Measurements from ENCODE around the gene ACSL3. TPM values are rescaled to one million over a fixed set of nuclear protein-coding genes. Genes with fewer than 3 reads are reported as not detected.

ACSL3 gene
- total RNA-seq, 1 experiment from 2014 or later = 100 TPM

GRCh38 chr2:222992137-222992536, 131.3 kb downstream of the ACSL3 start:
- ATAC-seq (no peak), DNase-seq (ENCODE audit: low spot score) (no peak)
- Mint-ChIP-seq H3K27me3 (ENCODE audit: low read depth) (no peaks in the 10 kb centered on the region; the same call in none of the 2 replicates), H3K27ac (no peak overlapping the region), H3K4me1 (no peaks in the 10 kb centered on the region), H3K9me3 (peaks cover 26% of the 10 kb centered on the region), H3K36me3 (peaks cover 21% of the 10 kb centered on the region), H3K4me3 (no peak overlapping the region)
- TF ChIP-seq ZNF423 (CRISPR knock-in tag; IDR thresholded peaks at IDR 0.05) (no peak), ATF6 (CRISPR knock-in tag; IDR thresholded peaks at IDR 0.05) (no peak), CREB1 (CRISPR knock-in tag; IDR thresholded peaks at IDR 0.05) (no peak), AR (CRISPR knock-in tag; IDR thresholded peaks at IDR 0.05) (no peak), MLX (CRISPR knock-in tag; IDR thresholded peaks at IDR 0.05) (no peak), CREM (CRISPR knock-in tag; IDR thresholded peaks at IDR 0.05) (no peak), ATF1 (CRISPR knock-in tag; IDR thresholded peaks at IDR 0.05) (no peak), ZNF232 (CRISPR knock-in tag; IDR thresholded peaks at IDR 0.05) (no peak), ZNF396 (CRISPR knock-in tag; IDR thresholded peaks at IDR 0.05; ENCODE audit: borderline replicate concordance) (no peak), TP53 (CRISPR knock-in tag; IDR thresholded peaks at IDR 0.05) (no peak), TEAD4 (CRISPR knock-in tag; IDR thresholded peaks at IDR 0.05) (no peak), SP1 (CRISPR knock-in tag; conservative IDR thresholded peaks at IDR 0.05) (no peak), ZMAT4 (CRISPR knock-in tag; IDR thresholded peaks at IDR 0.05) (no peak), PREB (CRISPR knock-in tag; IDR thresholded peaks at IDR 0.05; ENCODE audit: borderline replicate concordance) (no peak), FOXJ3 (CRISPR knock-in tag; IDR thresholded peaks at IDR 0.05; ENCODE audit: borderline replicate concordance) (no peak), SOX15 (CRISPR knock-in tag; IDR thresholded peaks at IDR 0.05) (no peak), E2F4 (CRISPR knock-in tag; IDR thresholded peaks at IDR 0.05; ENCODE audit: borderline replicate concordance, low read depth) (no peak), NFE2L1 (CRISPR knock-in tag; IDR thresholded peaks at IDR 0.05) (no peak), IRF2 (CRISPR knock-in tag; IDR thresholded peaks at IDR 0.05; ENCODE audit: borderline replicate concordance, low read depth) (no peak)
- CTCF ChIA-PET = no interaction called here
- POLR2A ChIA-PET = no interaction called here

Other genes starting within 250 kb of the ACSL3 start
- 26.8 to 31.0 TPM (median 27.2 TPM) in 3 replicates for gene FARSB, start 204.9 kb upstream of the ACSL3 start, total RNA-seq (2021)
- 0.62 to 1.2 TPM (median 0.72 TPM) in 3 replicates for gene MOGAT1, start 189.4 kb upstream of the ACSL3 start, total RNA-seq (2021)
- 0.04 TPM in 1 of 3 replicates, not detected in the others for gene KCNE4, start 191.2 kb downstream of the ACSL3 start, total RNA-seq (2021)

Measured in WTC11 (cell line).